Measurements from ENCODE around the gene MRTFA. TPM values are rescaled to one million over a fixed set of nuclear protein-coding genes. Genes with fewer than 3 reads are reported as not detected.
A peak's percentile ranks its signal among the peaks of the same experiment; 100 is the strongest.
"Not testable (repeated sequence)": the region's sequence is repeated elsewhere in the genome, so short reads cannot be mapped to it uniquely, and the experiment has no call there.

The MRTFA gene
- total RNA-seq, 2 donors from 2014 or later, result 38.5 to 57.4 TPM

DNA sequence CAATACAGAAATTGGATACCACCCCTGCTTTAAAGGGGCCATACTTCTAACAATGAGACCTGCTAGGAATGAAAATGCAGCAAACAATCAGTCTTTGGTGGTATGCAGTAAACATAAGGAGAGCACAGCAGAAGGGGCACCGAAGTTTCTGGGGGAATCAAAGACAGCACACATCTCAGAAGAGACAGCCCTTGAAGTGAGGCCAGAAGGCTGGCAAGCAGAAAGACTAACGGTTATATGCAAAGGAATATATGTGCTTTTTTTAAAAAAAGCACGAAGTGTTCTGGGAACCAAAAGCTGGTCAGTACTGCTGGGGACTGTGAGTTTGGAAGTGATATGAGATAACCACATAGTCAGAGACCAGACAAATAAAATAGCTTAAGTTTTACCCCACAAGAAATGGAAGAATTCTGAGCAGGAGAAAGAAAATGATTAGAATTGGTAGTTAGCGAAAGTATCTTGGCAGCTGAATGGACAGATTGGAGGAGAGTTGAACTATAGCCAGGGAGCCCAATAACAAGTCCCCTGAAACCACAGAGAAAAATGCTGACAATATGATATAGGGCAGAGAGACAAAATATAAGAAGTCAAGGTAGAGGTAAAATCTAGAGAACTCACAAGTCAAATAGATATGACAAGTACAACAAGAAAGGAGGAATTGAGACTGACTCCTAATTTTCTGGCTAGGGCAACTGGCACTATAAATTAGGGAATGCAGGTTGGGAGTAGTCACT lies 125.7 kb downstream of the MRTFA start:
- Mint-ChIP-seq H3K4me1 (peaks cover 5% of the 10 kb centered on the region), H3K36me3 (ENCODE audit: low read depth) (peaks cover 8% of the 10 kb centered on the region), H3K27me3 (no peaks in the 10 kb centered on the region), H3K9me3 (no peaks in the 10 kb centered on the region), H3K27ac (no peak overlapping the region), H3K4me3 (no peak overlapping the region)
- ATAC-seq (replicated peaks), result no peak

DNA sequence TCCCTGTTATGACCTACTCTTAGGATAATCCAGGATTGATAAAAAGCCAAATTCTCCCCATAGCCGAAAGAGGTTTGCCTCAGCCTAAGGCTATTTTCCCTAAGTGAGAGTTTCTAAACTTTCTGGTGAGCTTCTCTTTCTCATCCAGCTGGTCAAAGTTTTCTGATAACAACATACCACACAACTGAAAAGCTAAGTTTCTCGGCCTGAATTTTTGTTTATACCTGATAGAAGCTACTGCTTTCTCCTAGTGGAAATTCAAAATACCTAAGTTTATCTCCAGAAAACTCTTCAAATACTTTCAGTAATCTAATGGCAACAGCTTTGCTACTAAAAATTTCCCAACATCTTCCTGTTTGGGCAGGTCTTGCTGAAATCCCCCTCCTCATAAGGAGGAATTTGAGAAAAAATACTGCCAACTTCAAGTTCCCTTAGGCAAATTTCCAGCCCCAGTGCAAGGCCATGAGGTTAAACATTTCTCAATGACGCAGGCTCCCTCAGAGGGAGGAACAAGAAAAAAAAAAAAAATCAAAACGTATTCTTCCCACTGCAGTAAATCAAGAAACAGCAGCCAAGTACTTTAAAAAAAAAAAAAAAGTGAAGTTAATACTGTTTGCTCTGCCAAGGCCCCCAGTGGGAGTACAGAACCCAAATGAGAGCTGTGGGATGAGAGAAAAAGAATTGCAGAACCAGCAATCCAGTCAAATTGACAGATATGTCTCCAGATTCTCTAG lies 127.0 kb downstream of the MRTFA start:
- Mint-ChIP-seq H3K4me3 (no peak overlapping the region), H3K27ac (no peak overlapping the region), H3K27me3 (no peaks in the 10 kb centered on the region), H3K36me3 (ENCODE audit: low read depth) (no peaks in the 10 kb centered on the region), H3K9me3 (no peaks in the 10 kb centered on the region), H3K4me1 (peaks cover 9% of the 10 kb centered on the region)
- ATAC-seq (replicated peaks), result no peak

DNA sequence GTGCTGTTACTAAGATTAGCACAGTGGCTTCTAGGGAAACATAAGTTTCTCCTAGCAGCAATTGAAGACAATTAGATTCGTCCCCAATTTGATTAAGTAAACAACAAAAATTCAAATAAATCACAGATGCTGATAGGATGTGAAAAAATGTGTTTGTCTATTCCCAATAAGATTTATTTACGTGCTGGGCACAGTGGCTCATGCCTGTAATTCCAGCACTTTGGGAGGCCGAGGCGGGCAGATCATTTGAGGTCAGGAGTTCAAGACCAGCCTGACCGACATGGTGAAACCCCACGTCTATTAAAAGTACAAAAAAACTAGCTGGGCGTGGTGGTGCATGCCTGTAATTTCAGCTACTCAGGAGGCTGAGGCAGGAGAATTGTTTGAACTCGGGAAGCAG lies 128.5 kb downstream of the MRTFA start:
- H3K27me3 Mint-ChIP-seq; H3K4me3 Mint-ChIP-seq; H3K36me3 Mint-ChIP-seq (ENCODE audit: low read depth); H3K9me3 Mint-ChIP-seq; ATAC-seq (replicated peaks); H3K27ac Mint-ChIP-seq: not testable (repeated sequence)
- peaks cover 12% of the 10 kb centered on the region for H3K4me1 Mint-ChIP-seq

DNA sequence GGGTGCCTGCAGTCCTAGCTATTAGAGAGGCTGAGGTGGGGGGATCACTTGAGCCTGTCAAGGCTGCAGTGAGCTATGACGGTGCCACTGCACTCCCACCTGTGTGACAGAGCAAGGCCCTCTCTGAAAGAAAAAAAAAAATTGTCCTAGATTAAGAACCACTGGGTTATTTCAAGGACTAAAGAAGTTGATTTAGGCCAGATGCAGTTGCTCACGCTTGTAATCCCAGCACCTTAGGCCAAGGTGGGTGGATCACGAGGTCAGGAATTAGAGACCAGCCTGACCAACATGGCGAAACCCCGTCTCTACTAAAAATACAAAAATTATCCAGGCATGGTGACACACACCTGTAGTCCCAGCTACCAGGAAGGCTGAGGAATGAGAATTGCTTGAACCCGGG lies 129.0 kb downstream of the MRTFA start:
- no peak overlapping the region for H3K4me3 Mint-ChIP-seq
- ATAC-seq (replicated peaks), result no peak
- H3K4me1 Mint-ChIP-seq, result peaks cover 16% of the 10 kb centered on the region
- peaks cover 5% of the 10 kb centered on the region for H3K36me3 Mint-ChIP-seq (ENCODE audit: low read depth)
- H3K27ac Mint-ChIP-seq, result no peak overlapping the region
- H3K27me3 Mint-ChIP-seq, result no peaks in the 10 kb centered on the region
- H3K9me3 Mint-ChIP-seq, result no peaks in the 10 kb centered on the region

DNA sequence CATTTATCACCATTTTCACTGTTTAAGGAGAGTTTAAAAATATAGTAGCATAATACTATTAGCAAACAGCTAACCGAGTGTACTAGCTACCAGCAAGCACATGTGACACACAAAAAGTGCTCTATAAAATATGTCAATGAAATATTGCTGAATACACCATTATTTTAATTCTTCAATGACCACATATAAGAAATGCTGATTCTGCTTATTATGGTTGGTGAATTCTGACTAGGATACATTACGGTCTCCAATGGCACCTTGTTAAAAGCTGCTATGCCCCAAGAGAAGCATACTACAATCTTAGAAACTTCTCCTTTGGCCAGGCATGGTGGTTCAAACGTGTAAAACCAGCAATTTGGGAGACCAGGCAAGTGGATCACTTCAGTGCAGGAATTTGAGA lies 129.8 kb downstream of the MRTFA start:
- ATAC-seq (replicated peaks), result no peak
- Mint-ChIP-seq H3K4me3 (no peak overlapping the region), H3K27ac (no peak overlapping the region), H3K36me3 (ENCODE audit: low read depth) (peaks cover 5% of the 10 kb centered on the region), H3K4me1 (peaks cover 16% of the 10 kb centered on the region), H3K27me3 (no peaks in the 10 kb centered on the region), H3K9me3 (no peaks in the 10 kb centered on the region)

DNA sequence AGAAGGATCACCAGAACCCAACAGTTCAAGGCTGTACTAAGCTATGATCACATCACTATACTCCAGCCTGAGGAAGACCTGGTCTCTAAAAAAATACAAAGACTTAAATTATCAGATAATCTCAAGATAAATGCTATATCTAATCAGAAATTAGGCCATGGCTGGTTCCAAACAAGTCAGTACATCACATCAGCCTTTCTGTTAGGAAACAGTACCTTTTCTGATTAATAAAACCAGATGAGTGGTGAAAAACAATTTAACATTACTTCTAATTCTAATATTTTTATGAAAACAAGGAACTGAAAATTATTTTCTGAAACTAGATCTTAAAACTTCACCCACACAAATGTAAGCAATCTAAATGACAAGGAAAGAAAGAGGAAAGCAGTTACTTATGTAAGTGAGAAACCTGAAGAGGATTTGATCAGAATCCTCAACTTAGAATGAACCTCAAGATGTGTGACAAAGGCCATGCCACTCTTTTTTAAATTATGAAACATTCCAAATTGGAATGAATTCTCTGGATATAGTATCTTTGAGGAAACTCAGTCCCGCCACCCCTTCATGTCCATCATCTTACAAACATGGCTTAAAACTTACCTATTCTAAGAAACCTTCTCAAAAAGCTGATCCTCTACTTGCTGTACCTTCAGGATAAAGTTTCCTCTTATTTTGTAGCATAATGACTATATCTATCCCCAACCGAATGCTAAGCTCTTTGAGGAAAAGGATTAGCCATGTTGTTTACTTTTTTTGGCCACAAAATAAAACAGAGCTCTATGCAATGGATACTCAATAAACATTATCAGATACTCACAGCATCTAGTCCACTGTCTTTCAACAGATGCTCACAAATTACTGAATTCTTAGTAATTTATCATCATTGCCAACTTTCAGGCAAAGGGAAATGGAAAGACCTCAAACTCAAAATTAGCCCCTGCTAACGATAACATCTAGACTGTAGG lies 132.0 kb downstream of the MRTFA start:
- no peak for ATAC-seq (replicated peaks)
- H3K4me1 Mint-ChIP-seq, result peaks cover 12% of the 10 kb centered on the region
- H3K4me3 Mint-ChIP-seq, result no peak overlapping the region
- H3K27ac Mint-ChIP-seq, result peak overlapping the region; percentile 7
- H3K9me3 Mint-ChIP-seq, result no peaks in the 10 kb centered on the region
- peaks cover 5% of the 10 kb centered on the region for H3K36me3 Mint-ChIP-seq (ENCODE audit: low read depth)
- H3K27me3 Mint-ChIP-seq, result no peaks in the 10 kb centered on the region

- H3K27ac Mint-ChIP-seq, result peak overlapping the region; percentile 82
- H3K9me3 Mint-ChIP-seq, result no peaks in the 10 kb centered on the region
- peaks cover 23% of the 10 kb centered on the region for H3K4me1 Mint-ChIP-seq
- H3K4me3 Mint-ChIP-seq, result no peak overlapping the region
- H3K36me3 Mint-ChIP-seq (ENCODE audit: low read depth), result peaks cover 5% of the 10 kb centered on the region
- H3K27me3 Mint-ChIP-seq, result no peaks in the 10 kb centered on the region
- ATAC-seq (replicated peaks), result peak; percentile 22
These were observed 133.6 kb downstream of the MRTFA start for GRCh38 chr22:40502919-40503318.

DNA sequence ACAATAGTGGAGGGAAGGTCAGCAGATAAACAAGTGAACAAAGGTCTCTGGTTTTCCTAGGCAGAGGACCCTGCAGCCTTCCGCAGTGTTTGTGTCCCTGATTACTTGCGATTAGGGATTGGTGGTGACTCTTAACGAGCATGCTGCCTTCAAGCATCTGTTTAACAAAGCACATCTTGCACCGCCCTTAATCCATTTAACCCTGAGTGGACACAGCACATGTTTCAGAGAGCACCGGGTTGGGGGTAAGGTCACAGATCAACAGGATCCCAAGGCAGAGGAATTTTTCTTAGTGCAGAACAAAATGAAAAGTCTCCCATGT lies 136.1 kb downstream of the MRTFA start:
- H3K27me3 Mint-ChIP-seq; H3K9me3 Mint-ChIP-seq; H3K27ac Mint-ChIP-seq; H3K4me3 Mint-ChIP-seq; ATAC-seq (replicated peaks): not testable (repeated sequence)
- H3K36me3 Mint-ChIP-seq (ENCODE audit: low read depth), result peaks cover 12% of the 10 kb centered on the region
- H3K4me1 Mint-ChIP-seq, result peaks cover 32% of the 10 kb centered on the region

- ATAC-seq (replicated peaks), result peak; percentile 96
- H3K4me1 Mint-ChIP-seq, result peaks cover 26% of the 10 kb centered on the region
- no peaks in the 10 kb centered on the region for H3K9me3 Mint-ChIP-seq
- peak overlapping the region; percentile 80 for H3K27ac Mint-ChIP-seq
- H3K36me3 Mint-ChIP-seq (ENCODE audit: low read depth), result peaks cover 12% of the 10 kb centered on the region
- no peaks in the 10 kb centered on the region for H3K27me3 Mint-ChIP-seq
- no peak overlapping the region for H3K4me3 Mint-ChIP-seq
These were observed 137.3 kb downstream of the MRTFA start for GRCh38 chr22:40499209-40499623.

- Mint-ChIP-seq H3K4me3 (no peak overlapping the region), H3K9me3 (no peaks in the 10 kb centered on the region), H3K4me1 (peaks cover 28% of the 10 kb centered on the region), H3K27me3 (no peaks in the 10 kb centered on the region), H3K36me3 (ENCODE audit: low read depth) (peaks cover 12% of the 10 kb centered on the region), H3K27ac (peak overlapping the region; percentile 80)
- ATAC-seq (replicated peaks), result peak; percentile 25
These were observed 137.9 kb downstream of the MRTFA start for GRCh38 chr22:40498420-40499208.

DNA sequence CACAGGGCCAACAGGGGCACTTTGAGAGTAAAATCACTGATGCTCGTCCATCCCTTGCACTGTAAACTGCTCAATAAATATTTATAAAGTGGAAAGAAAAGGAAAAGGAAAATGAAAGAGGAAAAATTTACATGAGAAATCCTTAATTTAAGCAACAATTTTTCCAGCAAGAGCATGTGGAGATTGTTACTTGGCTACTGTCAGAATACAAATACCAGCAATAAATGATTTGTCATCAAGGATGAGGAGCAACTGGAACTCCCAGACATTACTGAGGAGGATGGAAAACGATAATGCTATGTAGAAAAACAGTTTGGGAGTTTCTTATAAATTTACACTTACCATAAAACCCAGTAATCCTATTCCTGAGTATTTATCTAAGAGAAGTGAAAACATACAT lies 143.1 kb downstream of the MRTFA start:
- no peaks in the 10 kb centered on the region for H3K27me3 Mint-ChIP-seq
- no peak for ATAC-seq (replicated peaks)
- peaks cover 7% of the 10 kb centered on the region for H3K36me3 Mint-ChIP-seq (ENCODE audit: low read depth)
- no peak overlapping the region for H3K4me3 Mint-ChIP-seq
- peaks cover 21% of the 10 kb centered on the region for H3K4me1 Mint-ChIP-seq
- peak overlapping the region; percentile 80 for H3K27ac Mint-ChIP-seq
- no peaks in the 10 kb centered on the region for H3K9me3 Mint-ChIP-seq

GRCh38 chr22:40491990-40492631 lies 144.4 kb downstream of the MRTFA start:
- Mint-ChIP-seq H3K4me3 (peak overlapping the region; percentile 29), H3K27ac (peak overlapping the region; percentile 80), H3K27me3 (no peaks in the 10 kb centered on the region), H3K4me1 (peaks cover 21% of the 10 kb centered on the region), H3K9me3 (no peaks in the 10 kb centered on the region), H3K36me3 (ENCODE audit: low read depth) (peaks cover 3% of the 10 kb centered on the region)
- ATAC-seq (replicated peaks), result peak; percentile 29

- ATAC-seq (replicated peaks), result peak; percentile 71
- Mint-ChIP-seq H3K4me1 (peaks cover 14% of the 10 kb centered on the region), H3K4me3 (no peak overlapping the region), H3K27ac (no peak overlapping the region), H3K9me3 (no peaks in the 10 kb centered on the region), H3K27me3 (no peaks in the 10 kb centered on the region), H3K36me3 (ENCODE audit: low read depth) (no peaks in the 10 kb centered on the region)
These were observed 148.8 kb downstream of the MRTFA start for GRCh38 chr22:40487663-40488249.

Measured in activated T-helper 17 cell treated with anti-CD3 and anti-CD28 coated beads, Interleukin-2, amount 50 U/mL, for 72 hours (primary cell).